Natural killer cell (primary cell): ENCODE data around the gene TXNRD3. TPM values are rescaled to one million over a fixed set of nuclear protein-coding genes. Genes with fewer than 3 reads are reported as not detected.
A peak's percentile ranks its signal among the peaks of the same experiment; 100 is the strongest.

Experiments used
- ATAC-seq, 3 donors: fragments of 150-1000 bp in 2 of 3; fragments of 200-7000 bp in 1 of 3; cut with Tn5 transposase; 1 replicate in 1 of 3; 2 replicates in 2 of 3; pipeline ENCODE4 v1.10.0; 2021; ENCODE audit warnings: mild to moderate bottlenecking in 2 of 3, moderate library complexity in 2 of 3
- DNase-seq, 2 donors: peaks; one replicate each; pipeline versions ENCODE4 v3.0.0 to v3.0.0-alpha.2; 2013 to 2021; ENCODE audit warnings: mixed read lengths in 1 of 2
- H3K27ac ChIP-seq: one replicate; pipeline ENCODE4 v1.5.1; 2013; ENCODE audit warnings: mild to moderate bottlenecking, low read length
- H3K27me3 ChIP-seq: one replicate; pipeline ENCODE4 v1.6.1; 2013; ENCODE audit warnings: low read length; ENCODE audit not compliant: control insufficient read depth, insufficient read depth
- H3K36me3 ChIP-seq: one replicate; pipeline ENCODE4 v1.6.1; 2013; ENCODE audit warnings: low read length; ENCODE audit not compliant: control insufficient read depth, insufficient read depth
- H3K4me1 ChIP-seq: one replicate; pipeline ENCODE4 v1.6.1; 2013; ENCODE audit warnings: low read length; ENCODE audit not compliant: control insufficient read depth, insufficient read depth
- H3K4me3 ChIP-seq: one replicate; pipeline ENCODE4 v1.5.1; 2013; ENCODE audit warnings: low read length
- H3K9me3 ChIP-seq: one replicate; pipeline ENCODE4 v1.6.1; 2013; ENCODE audit warnings: low read length; ENCODE audit not compliant: control insufficient read depth, insufficient read depth
- H3K27ac Mint-ChIP-seq, 2 donors: one replicate each; pipeline ENCODE4 v1.8.0; 2022; ENCODE audit warnings: mild to moderate bottlenecking in 2 of 2, mixed read lengths in 2 of 2, moderate library complexity in 1 of 2
- H3K27me3 Mint-ChIP-seq, 2 donors: one replicate each; pipeline ENCODE4 v1.8.0; 2022; ENCODE audit warnings: low read depth in 2 of 2, mixed read lengths in 2 of 2
- H3K36me3 Mint-ChIP-seq: one replicate; pipeline ENCODE4 v1.8.0; 2022; ENCODE audit warnings: mixed read lengths
- H3K4me1 Mint-ChIP-seq, 2 donors: one replicate each; pipeline ENCODE4 v1.8.0; 2022; ENCODE audit warnings: mixed read lengths in 2 of 2
- H3K4me3 Mint-ChIP-seq: one replicate; pipeline ENCODE4 v1.8.0; 2022; ENCODE audit warnings: mild to moderate bottlenecking, moderate library complexity, mixed read lengths
- H3K9me3 Mint-ChIP-seq, 2 donors: one replicate each; pipeline ENCODE4 v1.8.0; 2022; ENCODE audit warnings: mixed read lengths in 2 of 2
- WGBS: methylation state at CpG from one replicate; pipeline ENCODE4 v1.1.7; 2013; ENCODE audit warnings: missing lambda C conversion rate; ENCODE audit not compliant: insufficient coverage; 5-methylcytosine and 5-hydroxymethylcytosine counted together
- intact Hi-C: fragments of 100-400 bp; cut with micrococcal nuclease; formaldehyde crosslinking; loops from one replicate; pipeline ENCODE4 v1.14.2; 2022
- total RNA-seq, 4 donors: library from RNA; stranded (reverse); fragments of 120-200 nt in 1 of 4; gene quantifications; one replicate each; pipeline versions ENCODE4 v1.2.3 to v1.2.4, GENCODE V29; 2013 to 2022
- TF ChIP-seq, protein P1 (sequence below): fragments of 200-600 bp; IDR thresholded peaks from one replicate; pipeline ENCODE4 v1.8.0; 2022; ENCODE audit warnings: antibody characterized with exemption

TXNRD3 gene
- total RNA-seq, 3 donors from 2014 or later (not counting 1 experiment from before 2014, with no cell fraction given) = 0.77 to 1.1 (median 0.80) TPM

DNA sequence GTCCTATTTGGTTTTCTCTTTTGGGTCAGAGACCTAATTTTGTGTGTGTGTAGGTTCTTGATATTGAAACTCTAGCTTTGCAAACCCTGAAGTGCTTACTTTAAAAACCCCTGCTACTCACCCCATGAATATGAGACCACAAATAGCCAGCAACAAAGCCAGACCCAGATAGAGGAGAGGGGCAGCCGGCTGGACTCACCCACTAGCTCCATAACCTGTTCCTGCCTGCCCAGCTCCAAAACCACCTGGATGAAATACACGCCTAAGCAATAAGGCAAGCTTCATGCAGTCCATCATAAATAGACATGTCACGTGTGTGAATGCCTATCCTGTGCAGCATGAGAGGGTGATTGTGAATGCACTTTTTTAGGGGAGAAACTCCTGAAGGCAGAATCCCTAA is 3.7 kb upstream of the TXNRD3 start:
- 82% methylated on average over 3 of the region's 3 CpGs for WGBS
- H3K4me1 Mint-ChIP-seq = peaks cover 0 to 5% of the 10 kb centered on the region in 2 donors
- no peaks in the 10 kb centered on the region for H3K36me3 Mint-ChIP-seq
- intact Hi-C loops = no loop called here
- no peak for DNase-seq
- Histone ChIP-seq H3K27me3 (no peaks in the 10 kb centered on the region), H3K27ac (no peak overlapping the region), H3K9me3 (no peaks in the 10 kb centered on the region), H3K36me3 (no peaks in the 10 kb centered on the region), H3K4me1 (peaks cover 4% of the 10 kb centered on the region), H3K4me3 (no peak overlapping the region)
- H3K27ac Mint-ChIP-seq = no peak overlapping the region
- no peak for ATAC-seq
- no peak overlapping the region for H3K4me3 Mint-ChIP-seq
- H3K27me3 Mint-ChIP-seq = peaks cover 3 to 9% of the 10 kb centered on the region in 2 donors
- no peaks in the 10 kb centered on the region for H3K9me3 Mint-ChIP-seq
- TF ChIP-seq, protein P1, sequence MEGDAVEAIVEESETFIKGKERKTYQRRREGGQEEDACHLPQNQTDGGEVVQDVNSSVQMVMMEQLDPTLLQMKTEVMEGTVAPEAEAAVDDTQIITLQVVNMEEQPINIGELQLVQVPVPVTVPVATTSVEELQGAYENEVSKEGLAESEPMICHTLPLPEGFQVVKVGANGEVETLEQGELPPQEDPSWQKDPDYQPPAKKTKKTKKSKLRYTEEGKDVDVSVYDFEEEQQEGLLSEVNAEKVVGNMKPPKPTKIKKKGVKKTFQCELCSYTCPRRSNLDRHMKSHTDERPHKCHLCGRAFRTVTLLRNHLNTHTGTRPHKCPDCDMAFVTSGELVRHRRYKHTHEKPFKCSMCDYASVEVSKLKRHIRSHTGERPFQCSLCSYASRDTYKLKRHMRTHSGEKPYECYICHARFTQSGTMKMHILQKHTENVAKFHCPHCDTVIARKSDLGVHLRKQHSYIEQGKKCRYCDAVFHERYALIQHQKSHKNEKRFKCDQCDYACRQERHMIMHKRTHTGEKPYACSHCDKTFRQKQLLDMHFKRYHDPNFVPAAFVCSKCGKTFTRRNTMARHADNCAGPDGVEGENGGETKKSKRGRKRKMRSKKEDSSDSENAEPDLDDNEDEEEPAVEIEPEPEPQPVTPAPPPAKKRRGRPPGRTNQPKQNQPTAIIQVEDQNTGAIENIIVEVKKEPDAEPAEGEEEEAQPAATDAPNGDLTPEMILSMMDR = no peak

DNA sequence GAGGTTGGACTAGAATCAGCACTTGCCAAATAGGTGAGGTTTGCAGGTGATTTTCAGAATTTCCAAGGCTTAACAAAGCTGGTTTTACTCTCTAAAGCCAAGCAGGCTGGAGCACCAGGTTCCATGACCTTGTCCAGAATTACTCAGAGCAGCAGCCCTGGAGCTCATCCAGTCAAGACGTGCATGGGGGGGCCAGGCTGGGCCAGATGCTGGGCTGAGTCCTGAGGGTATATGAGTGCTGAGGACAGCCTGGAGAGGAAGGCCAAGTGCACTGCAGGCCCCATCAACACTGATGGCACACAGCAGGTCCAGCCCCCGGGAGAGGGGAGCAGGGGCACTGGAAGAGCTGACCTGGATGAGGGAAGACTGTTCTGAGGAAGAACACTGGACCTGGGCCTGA is 3.0 kb upstream of the TXNRD3 start:
- H3K36me3 Mint-ChIP-seq = no peaks in the 10 kb centered on the region
- Histone ChIP-seq H3K9me3 (no peaks in the 10 kb centered on the region), H3K4me1 (peaks cover 4% of the 10 kb centered on the region), H3K27me3 (no peaks in the 10 kb centered on the region), H3K27ac (no peak overlapping the region), H3K4me3 (no peak overlapping the region), H3K36me3 (no peaks in the 10 kb centered on the region)
- TF ChIP-seq, protein P1 = no peak
- peaks cover 0 to 5% of the 10 kb centered on the region in 2 donors for H3K4me1 Mint-ChIP-seq
- DNase-seq (no peak), ATAC-seq (no peak)
- no peaks in the 10 kb centered on the region for H3K9me3 Mint-ChIP-seq
- intact Hi-C loops = no loop called here
- no peak overlapping the region for H3K4me3 Mint-ChIP-seq
- no peak overlapping the region for H3K27ac Mint-ChIP-seq
- peaks cover 8 to 16% of the 10 kb centered on the region in 2 donors for H3K27me3 Mint-ChIP-seq
- 84% methylated on average over 2 of the region's 2 CpGs for WGBS

DNA sequence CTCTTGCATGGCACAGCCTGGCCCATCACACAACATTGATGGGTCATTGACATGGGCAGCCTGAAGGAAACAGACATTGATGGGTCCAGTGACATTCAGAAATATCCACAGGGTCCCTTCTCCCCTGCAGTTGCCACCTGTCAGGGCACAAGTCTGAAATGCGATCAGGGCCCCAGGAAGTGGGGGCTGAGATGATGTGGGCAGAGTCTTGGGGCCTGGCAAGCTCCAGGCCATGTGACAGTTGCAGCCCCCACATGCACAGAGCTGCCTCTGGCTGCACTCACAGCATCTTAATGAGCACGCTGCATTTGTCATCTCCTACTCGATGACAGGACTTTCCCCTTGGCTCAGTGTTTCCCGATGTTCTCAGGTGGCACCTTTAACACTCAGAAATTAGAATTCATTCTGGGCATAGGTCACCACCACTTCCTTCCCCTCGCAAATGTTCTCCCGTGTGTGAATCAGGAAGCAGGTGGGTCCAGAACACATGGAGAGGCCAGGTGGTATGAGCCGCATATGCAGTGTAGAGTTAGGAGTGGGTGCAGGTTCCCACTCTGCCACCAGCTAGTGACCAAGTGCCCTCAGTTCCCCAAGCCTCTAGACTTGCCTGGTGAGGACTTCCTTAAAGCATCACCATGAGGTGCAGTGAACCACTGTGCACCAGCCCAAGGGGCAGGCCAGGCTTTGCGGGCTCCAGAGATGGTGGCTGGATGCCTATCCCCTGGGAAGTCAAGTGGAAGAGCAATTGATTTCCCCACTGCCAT is 1.6 kb upstream of the TXNRD3 start:
- no peak for DNase-seq
- ATAC-seq = no peak
- H3K4me1 ChIP-seq = peaks cover 4% of the 10 kb centered on the region
- WGBS = 37% methylated on average over 8 of the region's 8 CpGs
- H3K27me3 Mint-ChIP-seq = peaks cover 14 to 20% of the 10 kb centered on the region in 2 donors
- peaks cover 0 to 5% of the 10 kb centered on the region in 2 donors for H3K4me1 Mint-ChIP-seq
- TF ChIP-seq, protein P1 = no peak
- no peak overlapping the region for H3K27ac ChIP-seq
- H3K36me3 Mint-ChIP-seq = no peaks in the 10 kb centered on the region
- no peaks in the 10 kb centered on the region for H3K36me3 ChIP-seq
- no peak overlapping the region for H3K27ac Mint-ChIP-seq
- no peaks in the 10 kb centered on the region for H3K27me3 ChIP-seq
- no peaks in the 10 kb centered on the region for H3K9me3 ChIP-seq
- H3K9me3 Mint-ChIP-seq = no peaks in the 10 kb centered on the region
- no peak overlapping the region for H3K4me3 Mint-ChIP-seq
- no peak overlapping the region for H3K4me3 ChIP-seq
- intact Hi-C loops = no loop called here

DNA sequence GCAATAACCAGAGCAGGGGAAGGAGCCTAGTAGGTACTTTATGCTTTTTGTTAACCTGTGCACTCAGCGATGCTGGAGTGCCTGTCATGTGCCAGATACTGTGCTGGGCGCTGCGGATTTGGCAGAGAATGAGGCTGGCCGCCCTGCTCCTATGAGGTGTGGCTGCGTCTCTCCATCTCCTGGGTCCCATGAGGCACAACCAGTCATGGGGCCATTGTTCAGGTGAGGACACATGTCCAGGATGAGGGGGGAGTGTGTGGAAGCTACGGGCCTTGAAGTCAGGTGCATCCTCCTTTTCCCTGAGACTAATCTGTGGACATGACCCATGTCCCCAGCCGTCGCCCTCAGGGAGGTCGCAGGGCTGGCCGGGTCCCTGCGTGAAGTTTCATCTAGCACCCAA is 963 bp upstream of the TXNRD3 start:
- Histone ChIP-seq H3K4me3 (no peak overlapping the region), H3K27ac (no peak overlapping the region), H3K9me3 (no peaks in the 10 kb centered on the region), H3K27me3 (no peaks in the 10 kb centered on the region), H3K36me3 (no peaks in the 10 kb centered on the region), H3K4me1 (peaks cover 4% of the 10 kb centered on the region)
- 94% methylated on average over 11 of the region's 11 CpGs for WGBS
- TF ChIP-seq, protein P1 = no peak
- H3K27me3 Mint-ChIP-seq = peaks cover 14 to 22% of the 10 kb centered on the region in 2 donors
- peak overlapping the region; percentile 89 for H3K4me3 Mint-ChIP-seq
- no peaks in the 10 kb centered on the region for H3K36me3 Mint-ChIP-seq
- peaks cover 0 to 5% of the 10 kb centered on the region in 2 donors for H3K4me1 Mint-ChIP-seq
- no peaks in the 10 kb centered on the region for H3K9me3 Mint-ChIP-seq
- ATAC-seq = no peak
- DNase-seq = no peak
- no peak overlapping the region for H3K27ac Mint-ChIP-seq
- intact Hi-C loops = no loop called here
